ENCODE results near the gene CYP27C1. TPM values are rescaled to one million over a fixed set of nuclear protein-coding genes. Genes with fewer than 3 reads are reported as not detected.

The CYP27C1 gene
- total and polyA plus RNA-seq, 2 experiments from 2014 or later = 1.8 to 2.9 TPM

DNA sequence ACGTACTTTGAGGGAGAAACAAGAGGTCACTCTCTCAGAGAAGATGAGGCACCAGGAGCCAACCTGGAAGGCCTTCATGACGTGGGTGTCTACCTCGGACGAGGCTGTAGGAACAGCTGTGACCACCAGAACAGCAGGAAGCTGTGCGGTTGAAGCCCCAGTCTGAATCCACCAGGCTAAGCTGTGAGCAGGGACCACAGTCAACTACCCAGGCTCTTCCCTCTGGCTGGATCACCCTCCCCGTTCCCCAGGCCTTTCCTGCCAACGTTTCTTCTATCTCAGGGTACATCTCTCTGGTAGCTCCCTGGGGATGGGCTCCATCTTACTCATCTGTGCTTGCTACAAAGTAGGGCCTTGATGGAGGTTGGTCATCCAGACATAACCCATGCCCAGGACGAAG is 36.8 kb upstream of the CYP27C1 start:
- no peaks in the 10 kb centered on the region for H3K4me1 ChIP-seq (ENCODE audit: insufficient read depth)
- no peaks in the 10 kb centered on the region for H3K79me2 ChIP-seq (replicated peaks; ENCODE audit: insufficient read depth)
- ATAC-seq = no peak
- H3F3A ChIP-seq (replicated peaks; ENCODE audit: low read depth) = no peaks in the 10 kb centered on the region
- no peak overlapping the region for H2AFZ ChIP-seq
- H4K20me1 ChIP-seq (replicated peaks; ENCODE audit: insufficient read depth) = no peaks in the 10 kb centered on the region
- Mint-ChIP-seq H3K9me3 (no peaks in the 10 kb centered on the region), H3K4me3 (no peak overlapping the region), H3K36me3 (ENCODE audit: low read depth) (peaks cover 49% of the 10 kb centered on the region), H3K4me1 (no peaks in the 10 kb centered on the region; the same call in 2 of the 3 replicates), H3K27ac (no peak overlapping the region), H3K27me3 (ENCODE audit: insufficient read depth, low read depth, poor library complexity) (no peaks in the 10 kb centered on the region)
- no peaks in the 10 kb centered on the region for H3K9me2 ChIP-seq (ENCODE audit: insufficient read depth)
- H3K36me3 ChIP-seq (ENCODE audit: insufficient read depth) = 0 out of 2 replicates have a peak, but pooled peaks cover 6% of the 10 kb centered on the region
- no peak overlapping the region for H3K27ac ChIP-seq (ENCODE audit: low read depth)
- H3K4me2 ChIP-seq = no peak overlapping the region
- H3K27me3 ChIP-seq (ENCODE audit: insufficient read depth) = no peaks in the 10 kb centered on the region
- no peak overlapping the region for H3K4me3 ChIP-seq
- DNase-seq (ENCODE audit: low spot score) = no peak
- TF ChIP-seq, protein P1, sequence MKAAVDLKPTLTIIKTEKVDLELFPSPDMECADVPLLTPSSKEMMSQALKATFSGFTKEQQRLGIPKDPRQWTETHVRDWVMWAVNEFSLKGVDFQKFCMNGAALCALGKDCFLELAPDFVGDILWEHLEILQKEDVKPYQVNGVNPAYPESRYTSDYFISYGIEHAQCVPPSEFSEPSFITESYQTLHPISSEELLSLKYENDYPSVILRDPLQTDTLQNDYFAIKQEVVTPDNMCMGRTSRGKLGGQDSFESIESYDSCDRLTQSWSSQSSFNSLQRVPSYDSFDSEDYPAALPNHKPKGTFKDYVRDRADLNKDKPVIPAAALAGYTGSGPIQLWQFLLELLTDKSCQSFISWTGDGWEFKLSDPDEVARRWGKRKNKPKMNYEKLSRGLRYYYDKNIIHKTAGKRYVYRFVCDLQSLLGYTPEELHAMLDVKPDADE (IDR thresholded peaks at IDR 0.05) = no peak
- TF ChIP-seq EZH2 (IDR thresholded peaks at IDR 0.05; ENCODE audit: low read depth, unreplicated experiment) (no peak), NANOG (IDR thresholded peaks at IDR 0.05; ENCODE audit: borderline replicate concordance) (no peak), ZNF114 (CRISPR knock-in tag; IDR thresholded peaks at IDR 0.05) (no peak), JUNB (IDR thresholded peaks at IDR 0.05; ENCODE audit: unreplicated experiment) (no peak), CREB1 (CRISPR knock-in tag; IDR thresholded peaks at IDR 0.05; ENCODE audit: low read depth) (no peak), REST (IDR thresholded peaks at IDR 0.05; ENCODE audit: unreplicated experiment) (no peak), STAT1 (IDR thresholded peaks at IDR 0.05; ENCODE audit: unreplicated experiment) (no peak), POLR2AphosphoS5 (IDR thresholded peaks at IDR 0.05; ENCODE audit: low read depth) (no peak), EZH2phosphoT487 (IDR thresholded peaks at IDR 0.05; ENCODE audit: unreplicated experiment) (no peak), ZNF331 (CRISPR knock-in tag; IDR thresholded peaks at IDR 0.05; ENCODE audit: low read depth) (no peak)
- TF ChIP-seq, protein P2, sequence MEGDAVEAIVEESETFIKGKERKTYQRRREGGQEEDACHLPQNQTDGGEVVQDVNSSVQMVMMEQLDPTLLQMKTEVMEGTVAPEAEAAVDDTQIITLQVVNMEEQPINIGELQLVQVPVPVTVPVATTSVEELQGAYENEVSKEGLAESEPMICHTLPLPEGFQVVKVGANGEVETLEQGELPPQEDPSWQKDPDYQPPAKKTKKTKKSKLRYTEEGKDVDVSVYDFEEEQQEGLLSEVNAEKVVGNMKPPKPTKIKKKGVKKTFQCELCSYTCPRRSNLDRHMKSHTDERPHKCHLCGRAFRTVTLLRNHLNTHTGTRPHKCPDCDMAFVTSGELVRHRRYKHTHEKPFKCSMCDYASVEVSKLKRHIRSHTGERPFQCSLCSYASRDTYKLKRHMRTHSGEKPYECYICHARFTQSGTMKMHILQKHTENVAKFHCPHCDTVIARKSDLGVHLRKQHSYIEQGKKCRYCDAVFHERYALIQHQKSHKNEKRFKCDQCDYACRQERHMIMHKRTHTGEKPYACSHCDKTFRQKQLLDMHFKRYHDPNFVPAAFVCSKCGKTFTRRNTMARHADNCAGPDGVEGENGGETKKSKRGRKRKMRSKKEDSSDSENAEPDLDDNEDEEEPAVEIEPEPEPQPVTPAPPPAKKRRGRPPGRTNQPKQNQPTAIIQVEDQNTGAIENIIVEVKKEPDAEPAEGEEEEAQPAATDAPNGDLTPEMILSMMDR (conservative IDR thresholded peaks at IDR 0.05; ENCODE audit: low read depth in 2 of 2) = no peak
- TF ChIP-seq, protein P3, sequence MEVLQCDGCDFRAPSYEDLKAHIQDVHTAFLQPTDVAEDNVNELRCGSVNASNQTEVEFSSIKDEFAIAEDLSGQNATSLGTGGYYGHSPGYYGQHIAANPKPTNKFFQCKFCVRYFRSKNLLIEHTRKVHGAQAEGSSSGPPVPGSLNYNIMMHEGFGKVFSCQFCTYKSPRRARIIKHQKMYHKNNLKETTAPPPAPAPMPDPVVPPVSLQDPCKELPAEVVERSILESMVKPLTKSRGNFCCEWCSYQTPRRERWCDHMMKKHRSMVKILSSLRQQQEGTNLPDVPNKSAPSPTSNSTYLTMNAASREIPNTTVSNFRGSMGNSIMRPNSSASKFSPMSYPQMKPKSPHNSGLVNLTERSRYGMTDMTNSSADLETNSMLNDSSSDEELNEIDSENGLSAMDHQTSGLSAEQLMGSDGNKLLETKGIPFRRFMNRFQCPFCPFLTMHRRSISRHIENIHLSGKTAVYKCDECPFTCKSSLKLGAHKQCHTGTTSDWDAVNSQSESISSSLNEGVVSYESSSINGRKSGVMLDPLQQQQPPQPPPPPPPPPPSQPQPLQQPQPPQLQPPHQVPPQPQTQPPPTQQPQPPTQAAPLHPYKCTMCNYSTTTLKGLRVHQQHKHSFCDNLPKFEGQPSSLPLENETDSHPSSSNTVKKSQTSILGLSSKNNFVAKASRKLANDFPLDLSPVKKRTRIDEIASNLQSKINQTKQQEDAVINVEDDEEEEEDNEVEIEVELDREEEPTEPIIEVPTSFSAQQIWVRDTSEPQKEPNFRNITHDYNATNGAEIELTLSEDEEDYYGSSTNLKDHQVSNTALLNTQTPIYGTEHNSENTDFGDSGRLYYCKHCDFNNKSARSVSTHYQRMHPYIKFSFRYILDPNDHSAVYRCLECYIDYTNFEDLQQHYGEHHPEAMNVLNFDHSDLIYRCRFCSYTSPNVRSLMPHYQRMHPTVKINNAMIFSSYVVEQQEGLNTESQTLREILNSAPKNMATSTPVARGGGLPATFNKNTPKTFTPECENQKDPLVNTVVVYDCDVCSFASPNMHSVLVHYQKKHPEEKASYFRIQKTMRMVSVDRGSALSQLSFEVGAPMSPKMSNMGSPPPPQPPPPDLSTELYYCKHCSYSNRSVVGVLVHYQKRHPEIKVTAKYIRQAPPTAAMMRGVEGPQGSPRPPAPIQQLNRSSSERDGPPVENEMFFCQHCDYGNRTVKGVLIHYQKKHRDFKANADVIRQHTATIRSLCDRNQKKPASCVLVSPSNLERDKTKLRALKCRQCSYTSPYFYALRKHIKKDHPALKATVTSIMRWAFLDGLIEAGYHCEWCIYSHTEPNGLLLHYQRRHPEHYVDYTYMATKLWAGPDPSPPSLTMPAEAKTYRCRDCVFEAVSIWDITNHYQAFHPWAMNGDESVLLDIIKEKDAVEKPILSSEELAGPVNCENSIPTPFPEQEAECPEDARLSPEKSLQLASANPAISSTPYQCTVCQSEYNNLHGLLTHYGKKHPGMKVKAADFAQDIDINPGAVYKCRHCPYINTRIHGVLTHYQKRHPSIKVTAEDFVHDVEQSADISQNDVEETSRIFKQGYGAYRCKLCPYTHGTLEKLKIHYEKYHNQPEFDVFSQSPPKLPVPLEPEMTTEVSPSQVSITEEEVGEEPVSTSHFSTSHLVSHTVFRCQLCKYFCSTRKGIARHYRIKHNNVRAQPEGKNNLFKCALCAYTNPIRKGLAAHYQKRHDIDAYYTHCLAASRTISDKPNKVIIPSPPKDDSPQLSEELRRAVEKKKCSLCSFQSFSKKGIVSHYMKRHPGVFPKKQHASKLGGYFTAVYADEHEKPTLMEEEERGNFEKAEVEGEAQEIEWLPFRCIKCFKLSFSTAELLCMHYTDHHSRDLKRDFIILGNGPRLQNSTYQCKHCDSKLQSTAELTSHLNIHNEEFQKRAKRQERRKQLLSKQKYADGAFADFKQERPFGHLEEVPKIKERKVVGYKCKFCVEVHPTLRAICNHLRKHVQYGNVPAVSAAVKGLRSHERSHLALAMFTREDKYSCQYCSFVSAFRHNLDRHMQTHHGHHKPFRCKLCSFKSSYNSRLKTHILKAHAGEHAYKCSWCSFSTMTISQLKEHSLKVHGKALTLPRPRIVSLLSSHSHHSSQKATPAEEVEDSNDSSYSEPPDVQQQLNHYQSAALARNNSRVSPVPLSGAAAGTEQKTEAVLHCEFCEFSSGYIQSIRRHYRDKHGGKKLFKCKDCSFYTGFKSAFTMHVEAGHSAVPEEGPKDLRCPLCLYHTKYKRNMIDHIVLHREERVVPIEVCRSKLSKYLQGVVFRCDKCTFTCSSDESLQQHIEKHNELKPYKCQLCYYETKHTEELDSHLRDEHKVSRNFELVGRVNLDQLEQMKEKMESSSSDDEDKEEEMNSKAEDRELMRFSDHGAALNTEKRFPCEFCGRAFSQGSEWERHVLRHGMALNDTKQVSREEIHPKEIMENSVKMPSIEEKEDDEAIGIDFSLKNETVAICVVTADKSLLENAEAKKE (CRISPR knock-in tag; IDR thresholded peaks at IDR 0.05) = no peak

Measured in GM23338 (cell line).